Measurements from ENCODE around the gene SNRPE. TPM values are rescaled to one million over a fixed set of nuclear protein-coding genes. Genes with fewer than 3 reads are reported as not detected.

SNRPE gene
- total and polyA plus RNA-seq, 9 of the 15 experiments (the other 6 are each of a cell fraction or from before 2014, with no cell fraction given): 216 to 1,893 (median 487) TPM

- TF ChIP-seq HMBOX1 (IDR thresholded peaks at IDR 0.05) (no peak; the same call in 1 of the 2 replicates), RFX1 (IDR thresholded peaks at IDR 0.05) (no peak), SMAD4 (CRISPR knock-in tag; conservative IDR thresholded peaks at IDR 0.05) (peak; percentile 86), TBL1XR1 (IDR thresholded peaks at IDR 0.05; ENCODE audit: low read length in 2 of 2) (peak; percentile 86; a peak in 3 of 4 replicates), SMARCA5 (IDR thresholded peaks at IDR 0.05) (no peak), SRSF3 (IDR thresholded peaks at IDR 0.05; ENCODE audit: insufficient read depth, low read length) (0 out of 2 replicates have a peak, but pooled peaks have one; percentile 73), NCOA4 (IDR thresholded peaks at IDR 0.05; ENCODE audit: partially characterized antibody) (no peak), STAT5A (IDR thresholded peaks at IDR 0.05; ENCODE audit: borderline replicate concordance, low read length) (peak; percentile 52; the same call in 1 of the 2 replicates), ZNF609 (CRISPR knock-in tag; IDR thresholded peaks at IDR 0.05; ENCODE audit: borderline replicate concordance) (peak; percentile 82; the same call in 1 of the 2 replicates), HEY1 (CRISPR knock-in tag; IDR thresholded peaks at IDR 0.05; ENCODE audit: borderline replicate concordance) (peak; percentile 68; the same call in 1 of the 2 replicates), PTTG1 (tag; IDR thresholded peaks at IDR 0.05; ENCODE audit: low read depth) (no peak), ATF3 (IDR thresholded peaks at IDR 0.05) (0 out of 2 replicates have a peak, but pooled peaks have one; percentile 41), ATF3 (CRISPR knock-in tag; conservative IDR thresholded peaks at IDR 0.05) (peak; percentile 91), RBM17 (IDR thresholded peaks at IDR 0.05; ENCODE audit: borderline replicate concordance, low read depth, low read length) (no peak), RBBP5 (IDR thresholded peaks at IDR 0.05; ENCODE audit: borderline replicate concordance, insufficient read depth, low read length, poor library complexity, severe bottlenecking) (peak; percentile 96), GTF2B (IDR thresholded peaks at IDR 0.05; ENCODE audit: extremely low read depth, insufficient read length) (no peak), TCF7L2 (IDR thresholded peaks at IDR 0.05; ENCODE audit: low read depth, low read length) (peak; percentile 24; the same call in 1 of the 2 replicates), CCAR2 (IDR thresholded peaks at IDR 0.05; ENCODE audit: low read depth, low read length) (peak; percentile 89; the same call in 1 of the 2 replicates), POLR2A (conservative IDR thresholded peaks at IDR 0.05) (peak; percentile 99), TCFL5 (CRISPR knock-in tag; conservative IDR thresholded peaks at IDR 0.05) (no peak)
Observed at GRCh38 chr1:203861379-203862184, at the start of gene SNRPE (continued).

Data from K562 (cell line).